Measurements from ENCODE around the gene NENF.

NENF gene

DNA sequence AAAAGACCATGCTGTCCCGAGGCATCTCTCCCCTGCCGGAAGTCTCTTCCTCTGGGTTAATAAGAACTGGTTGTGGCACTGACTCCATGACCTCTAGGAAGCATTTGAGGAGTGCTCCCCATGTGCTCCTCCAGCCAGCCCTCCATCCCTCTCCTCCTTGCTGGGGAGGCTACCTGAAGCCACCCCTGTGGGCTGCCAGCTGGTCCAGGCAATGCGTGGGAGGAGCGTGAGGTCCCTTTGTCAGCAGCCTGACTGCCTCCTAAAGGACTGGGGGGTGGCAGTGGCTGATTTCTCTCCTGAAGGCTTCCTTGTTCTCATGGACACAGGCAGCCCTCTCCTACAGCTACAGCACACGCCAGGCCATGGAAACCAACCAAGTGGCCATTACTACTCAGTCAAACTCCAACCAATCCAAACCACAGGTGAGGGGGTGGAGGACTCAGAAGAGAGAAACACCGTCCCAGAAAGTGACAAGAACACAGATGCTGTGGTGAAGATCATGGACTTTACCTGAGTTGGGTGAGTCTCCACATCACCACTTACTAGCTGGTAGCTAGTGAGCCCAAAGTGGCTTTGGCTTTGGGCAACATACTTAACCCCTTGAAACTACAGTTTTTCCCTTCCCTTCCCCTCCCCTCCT lies 35.2 kb downstream of the NENF start:
- Histone ChIP-seq H3K27me3 (ENCODE audit: insufficient read depth, low read depth) (no peaks in the 10 kb centered on the region), H4K20me1 (ENCODE audit: insufficient read depth) (no peaks in the 10 kb centered on the region), H3K4me1 (ENCODE audit: low read depth, poor library complexity, severe bottlenecking) (peaks cover 14% of the 10 kb centered on the region), H3K9ac (no peak overlapping the region), H3K27ac (no peak overlapping the region), H3K4me3 (IDR thresholded peaks at IDR 0.05; ENCODE audit: insufficient read depth, low read depth, low read length) (no peak overlapping the region), H3K79me2 (ENCODE audit: insufficient read depth, low read depth) (no peaks in the 10 kb centered on the region), H3K36me3 (ENCODE audit: insufficient read depth) (no peaks in the 10 kb centered on the region), H2AFZ (ENCODE audit: low read depth) (no peak overlapping the region), H3K4me2 (no peak overlapping the region)
- TF ChIP-seq, protein P1, sequence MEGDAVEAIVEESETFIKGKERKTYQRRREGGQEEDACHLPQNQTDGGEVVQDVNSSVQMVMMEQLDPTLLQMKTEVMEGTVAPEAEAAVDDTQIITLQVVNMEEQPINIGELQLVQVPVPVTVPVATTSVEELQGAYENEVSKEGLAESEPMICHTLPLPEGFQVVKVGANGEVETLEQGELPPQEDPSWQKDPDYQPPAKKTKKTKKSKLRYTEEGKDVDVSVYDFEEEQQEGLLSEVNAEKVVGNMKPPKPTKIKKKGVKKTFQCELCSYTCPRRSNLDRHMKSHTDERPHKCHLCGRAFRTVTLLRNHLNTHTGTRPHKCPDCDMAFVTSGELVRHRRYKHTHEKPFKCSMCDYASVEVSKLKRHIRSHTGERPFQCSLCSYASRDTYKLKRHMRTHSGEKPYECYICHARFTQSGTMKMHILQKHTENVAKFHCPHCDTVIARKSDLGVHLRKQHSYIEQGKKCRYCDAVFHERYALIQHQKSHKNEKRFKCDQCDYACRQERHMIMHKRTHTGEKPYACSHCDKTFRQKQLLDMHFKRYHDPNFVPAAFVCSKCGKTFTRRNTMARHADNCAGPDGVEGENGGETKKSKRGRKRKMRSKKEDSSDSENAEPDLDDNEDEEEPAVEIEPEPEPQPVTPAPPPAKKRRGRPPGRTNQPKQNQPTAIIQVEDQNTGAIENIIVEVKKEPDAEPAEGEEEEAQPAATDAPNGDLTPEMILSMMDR (conservative IDR thresholded peaks at IDR 0.05; ENCODE audit: low read depth, low read length) = no peak

DNA sequence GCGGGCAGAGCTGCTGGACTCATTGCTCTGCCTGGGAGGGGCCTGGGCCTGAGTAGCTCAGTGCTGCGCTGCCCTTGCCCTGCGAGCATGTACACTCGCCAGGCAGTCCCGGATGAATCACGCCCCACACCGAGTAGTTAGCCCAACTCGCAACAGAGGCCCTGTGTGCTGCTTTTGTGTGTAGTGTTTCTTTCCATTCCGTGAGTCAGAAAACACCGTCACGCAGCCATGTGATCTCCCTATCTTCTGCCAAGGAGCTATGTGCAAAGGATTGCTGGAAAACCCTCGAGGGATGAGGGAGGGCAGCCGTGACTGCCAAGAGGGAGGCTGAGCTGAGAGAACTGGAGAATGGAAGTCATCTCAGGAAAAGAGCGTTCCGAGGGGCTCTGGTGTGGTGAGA lies 37.3 kb downstream of the NENF start:
- H3K36me3 ChIP-seq (ENCODE audit: insufficient read depth) = no peaks in the 10 kb centered on the region
- no peak overlapping the region for H2AFZ ChIP-seq (ENCODE audit: low read depth)
- no peak overlapping the region for H3K4me2 ChIP-seq
- no peak overlapping the region for H3K4me3 ChIP-seq (IDR thresholded peaks at IDR 0.05; ENCODE audit: insufficient read depth, low read depth, low read length)
- no peaks in the 10 kb centered on the region for H4K20me1 ChIP-seq (ENCODE audit: insufficient read depth)
- no peaks in the 10 kb centered on the region for H3K27me3 ChIP-seq (ENCODE audit: insufficient read depth, low read depth)
- H3K9ac ChIP-seq = no peak overlapping the region
- H3K27ac ChIP-seq = no peak overlapping the region
- peaks cover 25% of the 10 kb centered on the region for H3K4me1 ChIP-seq (ENCODE audit: low read depth, poor library complexity, severe bottlenecking)
- H3K79me2 ChIP-seq (ENCODE audit: insufficient read depth, low read depth) = no peaks in the 10 kb centered on the region
- TF ChIP-seq, protein P1 (conservative IDR thresholded peaks at IDR 0.05; ENCODE audit: low read depth, low read length) = no peak

GRCh38 chr1:212471286-212471685 lies 38.6 kb downstream of the NENF start:
- no peak overlapping the region for H3K9ac ChIP-seq
- H2AFZ ChIP-seq (ENCODE audit: low read depth) = no peak overlapping the region
- H3K36me3 ChIP-seq (ENCODE audit: insufficient read depth) = no peaks in the 10 kb centered on the region
- H3K4me2 ChIP-seq = no peak overlapping the region
- no peak overlapping the region for H3K4me3 ChIP-seq (IDR thresholded peaks at IDR 0.05; ENCODE audit: insufficient read depth, low read depth, low read length)
- TF ChIP-seq, protein P1 (conservative IDR thresholded peaks at IDR 0.05; ENCODE audit: low read depth, low read length) = no peak
- peaks cover 24% of the 10 kb centered on the region for H3K4me1 ChIP-seq (ENCODE audit: low read depth, poor library complexity, severe bottlenecking)
- no peak overlapping the region for H3K27ac ChIP-seq
- no peaks in the 10 kb centered on the region for H3K27me3 ChIP-seq (ENCODE audit: insufficient read depth, low read depth)
- no peaks in the 10 kb centered on the region for H4K20me1 ChIP-seq (ENCODE audit: insufficient read depth)
- no peaks in the 10 kb centered on the region for H3K79me2 ChIP-seq (ENCODE audit: insufficient read depth, low read depth)

DNA sequence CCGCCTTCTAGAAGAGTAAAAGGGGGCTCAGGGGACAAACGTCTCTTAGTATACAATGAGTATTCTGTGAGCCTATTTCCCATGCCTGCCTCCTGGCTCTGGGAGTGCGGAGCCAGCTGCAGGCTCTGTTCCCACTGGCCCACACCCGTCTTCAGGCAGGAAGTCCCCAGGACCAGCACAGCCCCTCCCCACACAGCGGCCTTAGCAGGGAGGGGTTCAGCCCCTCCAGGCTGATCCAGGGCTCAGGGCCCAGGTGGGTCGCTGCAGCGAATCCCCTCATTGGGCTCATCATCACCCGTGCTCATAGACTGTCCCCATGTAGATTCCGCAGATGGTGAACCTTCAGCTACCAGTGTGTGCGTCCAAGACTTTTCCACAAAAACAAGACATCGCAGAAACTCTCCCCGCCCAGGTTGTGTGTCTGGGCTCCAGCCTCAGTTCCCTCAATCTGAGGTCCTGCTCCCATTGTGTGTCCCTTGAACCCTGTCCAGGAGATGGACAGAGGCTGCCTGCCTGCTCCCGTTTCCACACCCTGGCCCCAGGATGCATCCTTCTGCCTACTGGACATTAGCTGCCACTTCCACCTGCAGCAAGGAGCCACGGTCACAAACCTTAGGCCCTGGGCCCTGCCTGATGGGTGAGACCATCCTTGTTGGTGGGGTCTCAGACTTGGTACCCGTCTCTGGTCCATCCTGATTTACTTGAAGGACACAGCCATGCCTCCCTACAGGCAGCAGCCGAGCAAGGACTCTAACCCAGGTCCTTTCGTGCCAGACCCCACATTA lies 39.4 kb downstream of the NENF start:
- Histone ChIP-seq H3K4me1 (ENCODE audit: low read depth, poor library complexity, severe bottlenecking) (peaks cover 26% of the 10 kb centered on the region), H3K9ac (no peak overlapping the region), H4K20me1 (ENCODE audit: insufficient read depth) (no peaks in the 10 kb centered on the region), H3K79me2 (ENCODE audit: insufficient read depth, low read depth) (no peaks in the 10 kb centered on the region), H3K4me3 (IDR thresholded peaks at IDR 0.05; ENCODE audit: insufficient read depth, low read depth, low read length) (no peak overlapping the region), H3K4me2 (peak overlapping the region; percentile 21), H3K27ac (no peak overlapping the region), H2AFZ (ENCODE audit: low read depth) (no peak overlapping the region), H3K36me3 (ENCODE audit: insufficient read depth) (no peaks in the 10 kb centered on the region), H3K27me3 (ENCODE audit: insufficient read depth, low read depth) (no peaks in the 10 kb centered on the region)
- TF ChIP-seq, protein P1 (conservative IDR thresholded peaks at IDR 0.05; ENCODE audit: low read depth, low read length) = no peak
